Central memory CD4-positive, alpha-beta T cell (primary cell): Measurements from ENCODE around the gene C8G.

ENCODE experiments used
- DNase-seq: peaks from one replicate; pipeline ENCODE4 v3.0.0; 2022

Gene C8G

GRCh38 chr9:136920734-136921231 lies 24.3 kb upstream of the C8G start:
- DNase-seq: no peak

- no peak for DNase-seq
Measured at GRCh38 chr9:136921307-136921706, 23.7 kb upstream of the C8G start.

GRCh38 chr9:136921718-136922117 lies 23.3 kb upstream of the C8G start:
- no peak for DNase-seq

GRCh38 chr9:136922540-136922939 lies 22.5 kb upstream of the C8G start:
- DNase-seq: no peak

GRCh38 chr9:136923881-136924280 lies 21.2 kb upstream of the C8G start:
- no peak for DNase-seq

GRCh38 chr9:136925414-136926153 lies 19.5 kb upstream of the C8G start:
- no peak for DNase-seq

- no peak for DNase-seq
Measured at GRCh38 chr9:136926154-136926704, 18.8 kb upstream of the C8G start.

- no peak for DNase-seq
Measured at GRCh38 chr9:136926749-136927148, 18.3 kb upstream of the C8G start.

GRCh38 chr9:136927343-136928271 lies 17.4 kb upstream of the C8G start:
- no peak for DNase-seq

GRCh38 chr9:136928591-136928990 lies 16.5 kb upstream of the C8G start:
- DNase-seq: no peak

- DNase-seq: no peak
Measured at GRCh38 chr9:136930014-136930413, 15.0 kb upstream of the C8G start.

GRCh38 chr9:136931611-136932130 lies 13.4 kb upstream of the C8G start:
- DNase-seq: no peak

GRCh38 chr9:136934277-136934676 lies 10.8 kb upstream of the C8G start:
- no peak for DNase-seq

- DNase-seq: no peak
Measured at GRCh38 chr9:136935651-136936050, 9.4 kb upstream of the C8G start.

GRCh38 chr9:136936645-136937170 lies 8.3 kb upstream of the C8G start:
- no peak for DNase-seq

- DNase-seq: no peak
Measured at GRCh38 chr9:136937186-136938001, 7.6 kb upstream of the C8G start.

GRCh38 chr9:136939431-136939995 lies 5.5 kb upstream of the C8G start:
- DNase-seq: no peak

- no peak for DNase-seq
Measured at GRCh38 chr9:136939996-136940525, 5.0 kb upstream of the C8G start.

GRCh38 chr9:136940526-136941230 lies 4.4 kb upstream of the C8G start:
- DNase-seq: no peak

GRCh38 chr9:136941231-136942111 lies 3.6 kb upstream of the C8G start:
- DNase-seq: no peak
